Heart left ventricle (tissue), 16 donors: ENCODE measurements around the gene DHH. TPM values are rescaled to one million over a fixed set of nuclear protein-coding genes. Genes with fewer than 3 reads are reported as not detected.

Experiments used
- ATAC-seq, 4 donors: fragments of 200-7000 bp; cut with Tn5 transposase; one replicate each; pipeline ENCODE4 v1.9.1; 2020 to 2022; ENCODE audit warnings: moderate library complexity in 4 of 4, mild to moderate bottlenecking in 3 of 4, moderate number of reproducible peaks in 1 of 4
- DNase-seq, 5 donors: peaks; one replicate each; pipeline ENCODE4 v3.0.0-alpha.2; 2020
- H3K27ac ChIP-seq, 12 donors: fragments of 200-600 bp; sonication (generic) in 4 of 12; one replicate each; pipeline versions ENCODE4 v1.5.0 to v1.8.0; 2016 to 2022; ENCODE audit warnings: mild to moderate bottlenecking in 2 of 12
- H3K27me3 ChIP-seq, 9 donors: fragments of 200-600 bp; sonication (generic) in 2 of 9; one replicate each; pipeline versions ENCODE4 v1.5.1 to v1.8.0; 2016 to 2022; ENCODE audit warnings: mild to moderate bottlenecking in 3 of 9
- H3K36me3 ChIP-seq, 9 donors: fragments of 200-600 bp; sonication (generic) in 2 of 9; one replicate each; pipeline versions ENCODE4 v1.5.0 to v1.8.0; 2018 to 2022; ENCODE audit warnings: mild to moderate bottlenecking in 2 of 9
- H3K4me1 ChIP-seq, 12 donors: fragments of 200-600 bp; sonication (generic) in 4 of 12; one replicate each; pipeline versions ENCODE4 v1.5.0 to v1.8.0; 2016 to 2022; ENCODE audit warnings: mild to moderate bottlenecking in 3 of 12
- H3K4me3 ChIP-seq, 12 donors: fragments of 200-600 bp; sonication (generic) in 4 of 12; one replicate each; pipeline versions ENCODE4 v1.5.0 to v1.8.0; 2017 to 2022; ENCODE audit warnings: mild to moderate bottlenecking in 9 of 12, moderate library complexity in 4 of 12
- H3K9me3 ChIP-seq, 12 donors: fragments of 200-600 bp; sonication (generic) in 4 of 12; one replicate each; pipeline versions ENCODE4 v1.5.0 to v1.8.0; 2016 to 2022; ENCODE audit warnings: mild to moderate bottlenecking in 1 of 12
- CTCF ChIP-seq, 12 donors: fragments of 200-600 bp; sonication (generic) in 4 of 12; IDR thresholded peaks; one replicate each; pipeline versions ENCODE4 v1.5.0 to v1.8.0; 2018 to 2022; ENCODE audit warnings: antibody characterized with exemption in 12 of 12, mild to moderate bottlenecking in 5 of 12
- POLR2A ChIP-seq, 2 donors: fragments of 450-650 bp; IDR thresholded peaks; one replicate each; pipeline ENCODE4 v1.6.1; 2017; ENCODE audit warnings: antibody characterized with exemption in 2 of 2, mild to moderate bottlenecking in 2 of 2, moderate library complexity in 2 of 2
- WGBS, 4 donors: extraction: QIAGEN DNeasy Blood & Tissue Kit in 2 of 4; methylation state at CpG; one replicate each; pipeline versions ENCODE4 v1.1.5 to v1.1.7; 2013 to 2018; 5-methylcytosine and 5-hydroxymethylcytosine counted together
- intact Hi-C, 10 donors: fragments of 100-400 bp; cut with DNase I; formaldehyde crosslinking; loops; one replicate each; pipeline versions ENCODE4 v1.11.1 to v1.14.2; 2022
- polyA plus RNA-seq, 2 donors: library from polyadenylated mRNA; stranded (reverse); fragments of 200-250 nt; gene quantifications; one replicate each; pipeline ENCODE4 v1.2.3, GENCODE V29; 2013
- total RNA-seq, 9 donors: library from RNA; depleted of rRNA in 2 of 9; stranded (reverse); fragments of >200 nt in 2 of 9; fragmentation: NEBNext Ultra II Directional in 3 of 9; extraction: Animal tissue kit (Norgen Biotek cat#: 25700) in 3 of 9; gene quantifications; one replicate each; pipeline versions ENCODE4 v1.1.0 to v1.2.4, GENCODE V29; 2016 to 2023
- donor health status: ischemic (EF 13 %, LVEDD 7.1; RV severe dilation, severe dysfunction).
- donor health status: healthy with polysubstance abuse.
- donor health status: DM: no; HTN: yes; CAD: no.
- donor health status: DM: no; HTN: no; CAD: no.
- donor health status: ischemic (EF 25% LVEDD 6.9; RV normal size, moderate dysfunction).
- donor health status: ischemic (EF 25% LVEDD 5.7; RV mildly dilated, moderate dysfunction).
- donor health status: healthy.
- donor health status: DM: yes; HTN: yes; CAD: no.
- donor health status: ischemic (EF 35%, LVEDD 5.7; RV mildly dilated, moderate dysfunction).
- donor health status: nonischemic (EF 11% LVEDD 7.7; RV severe dilation, severe dysfunction).
- donor health status: DM: yes; HTN: yes; CAD: no.
- donor health status: PGD.
- donor health status: ischemic (EF 29% LVEDD 5.4; RV normal size, mild dysfunction).
- donor health status: nonischemic (EF 23%, LVEDD 6.1; RV moderate dilation, normal function).

DHH gene
- total and polyA plus RNA-seq, 11 donors, result 0.34 to 1.5 (median 0.76) TPM

GRCh38 chr12:49043856-49044258, 50.7 kb downstream of the DHH start:
- H3K27me3 ChIP-seq, result no peaks in the 10 kb centered on the region
- TF ChIP-seq CTCF (IDR thresholded peaks at IDR 0.05) (peak; percentile 45 to 74 (median 58)), POLR2A (IDR thresholded peaks at IDR 0.05) (no peak)
- WGBS, 4 donors, result 60 to 65% (median 62%) methylated on average over 11 of the region's 11 CpGs
- H3K36me3 ChIP-seq, result peaks cover 0 to 100% (median 100%) of the 10 kb centered on the region in 9 donors
- peaks cover 0 to 5% (median 0%) of the 10 kb centered on the region in 12 donors for H3K4me1 ChIP-seq
- intact Hi-C loops, result no loop called here
- no peaks in the 10 kb centered on the region for H3K9me3 ChIP-seq
- H3K4me3 ChIP-seq, result no peak overlapping the region
- no peak overlapping the region for H3K27ac ChIP-seq
- DNase-seq, result peak; percentile 51 to 86 (median 67)
- peak in 3 of 4 donors; percentile 33 to 44 (median 42) for ATAC-seq

- no peak overlapping the region for H3K27ac ChIP-seq
- TF ChIP-seq POLR2A (IDR thresholded peaks at IDR 0.05), result no peak
- TF ChIP-seq CTCF (IDR thresholded peaks at IDR 0.05), result no peak
- no peak overlapping the region for H3K4me3 ChIP-seq
- intact Hi-C loops, result no loop called here
- peaks cover 0 to 100% (median 100%) of the 10 kb centered on the region in 9 donors for H3K36me3 ChIP-seq
- no peaks in the 10 kb centered on the region for H3K27me3 ChIP-seq
- no peak for ATAC-seq
- WGBS, 4 donors, result 91 to 94% (median 93%) methylated on average over 4 of the region's 4 CpGs; no CpG with 5 or more reads in 1 of the 4 donors
- no peak for DNase-seq
- peaks cover 0 to 5% (median 0%) of the 10 kb centered on the region in 12 donors for H3K4me1 ChIP-seq
- H3K9me3 ChIP-seq, result no peaks in the 10 kb centered on the region
These were observed 51.4 kb downstream of the DHH start for GRCh38 chr12:49043241-49043640.

- H3K36me3 ChIP-seq, result peaks cover 0 to 100% (median 100%) of the 10 kb centered on the region in 9 donors
- intact Hi-C loops, result no loop called here
- no peak overlapping the region for H3K27ac ChIP-seq
- TF ChIP-seq POLR2A (IDR thresholded peaks at IDR 0.05), result no peak
- no peak for TF ChIP-seq CTCF (IDR thresholded peaks at IDR 0.05)
- ATAC-seq, result no peak
- no peaks in the 10 kb centered on the region for H3K9me3 ChIP-seq
- 90 to 93% (median 91%) methylated on average over 18 of the region's 18 CpGs for WGBS, 4 donors
- no peak overlapping the region for H3K4me3 ChIP-seq
- DNase-seq, result no peak
- H3K27me3 ChIP-seq, result no peaks in the 10 kb centered on the region
- H3K4me1 ChIP-seq, result peaks cover 0 to 5% (median 0%) of the 10 kb centered on the region in 12 donors
These were observed 52.6 kb downstream of the DHH start for GRCh38 chr12:49041881-49042484.

- Histone ChIP-seq H3K27ac (no peak overlapping the region), H3K4me1 (peaks cover 0 to 4% (median 0%) of the 10 kb centered on the region in 12 donors), H3K27me3 (no peaks in the 10 kb centered on the region), H3K9me3 (no peaks in the 10 kb centered on the region), H3K4me3 (no peak overlapping the region), H3K36me3 (peaks cover 0 to 100% (median 98%) of the 10 kb centered on the region in 9 donors)
- no peak for TF ChIP-seq CTCF (IDR thresholded peaks at IDR 0.05)
- TF ChIP-seq POLR2A (IDR thresholded peaks at IDR 0.05), result no peak
- ATAC-seq (no peak), DNase-seq (peak in 2 of 5 donors; percentile 20 to 25)
- intact Hi-C loops, result no loop called here
- WGBS, 4 donors, result 93 to 95% (median 94%) methylated on average over 24 to 31 of the region's 31 CpGs
These were observed 53.3 kb downstream of the DHH start for GRCh38 chr12:49041036-49041880.
